GM21825 (cell line): ENCODE results near the gene STAT3.
A peak's percentile ranks its signal among the peaks of the same experiment; 100 is the strongest.

Experiments used
- ATAC-seq: cut with Tn5 transposase; IDR thresholded peaks from one replicate; pipeline ENCODE4 v1.9.1; 2021; ENCODE audit warnings: mild to moderate bottlenecking, moderate library complexity; ENCODE audit not compliant: unreplicated experiment

Gene STAT3

GRCh38 chr17:42354956-42355843 lies 33.0 kb downstream of the STAT3 start:
- ATAC-seq, result no peak

- no peak for ATAC-seq
These were observed 40.1 kb downstream of the STAT3 start for GRCh38 chr17:42348104-42348503.

GRCh38 chr17:42347606-42348005 lies 40.6 kb downstream of the STAT3 start:
- ATAC-seq, result no peak

GRCh38 chr17:42347198-42347597 lies 41.0 kb downstream of the STAT3 start:
- no peak for ATAC-seq

- no peak for ATAC-seq
These were observed 41.8 kb downstream of the STAT3 start for GRCh38 chr17:42346481-42346880.

- ATAC-seq, result no peak
These were observed 42.7 kb downstream of the STAT3 start for GRCh38 chr17:42345396-42346073.

- no peak for ATAC-seq
These were observed 45.8 kb downstream of the STAT3 start for GRCh38 chr17:42342242-42343008.

GRCh38 chr17:42341568-42341967 lies 46.7 kb downstream of the STAT3 start:
- no peak for ATAC-seq

GRCh38 chr17:42340691-42341127 lies 47.5 kb downstream of the STAT3 start:
- ATAC-seq, result no peak

- ATAC-seq, result no peak
These were observed 49.0 kb downstream of the STAT3 start for GRCh38 chr17:42339221-42339620.

GRCh38 chr17:42338427-42338985 lies 49.7 kb downstream of the STAT3 start:
- ATAC-seq, result no peak

- peak; percentile 58 for ATAC-seq
These were observed 50.8 kb downstream of the STAT3 start for GRCh38 chr17:42337442-42337841.

- ATAC-seq, result no peak
These were observed 53.6 kb downstream of the STAT3 start for GRCh38 chr17:42334677-42335076.

GRCh38 chr17:42333053-42333452 lies 55.2 kb downstream of the STAT3 start:
- no peak for ATAC-seq

GRCh38 chr17:42329025-42329976 lies 58.9 kb downstream of the STAT3 start:
- no peak for ATAC-seq

GRCh38 chr17:42325026-42325425 lies 63.2 kb downstream of the STAT3 start:
- no peak for ATAC-seq

GRCh38 chr17:42323268-42323773 lies 64.9 kb downstream of the STAT3 start:
- ATAC-seq, result no peak

- peak; percentile 67 for ATAC-seq
These were observed 65.6 kb downstream of the STAT3 start for GRCh38 chr17:42322382-42323267.

- no peak for ATAC-seq
These were observed 66.7 kb downstream of the STAT3 start for GRCh38 chr17:42321555-42321954.
